GM23338 (cell line): Measurements from ENCODE around the gene FBXW11. TPM values are rescaled to one million over a fixed set of nuclear protein-coding genes. Genes with fewer than 3 reads are reported as not detected.

Experiments used
- ATAC-seq: fragments of 200-7000 bp; cut with Tn5 transposase; 3 replicates; pipeline ENCODE4 v1.9.1; 2020
- DNase-seq: peaks from one replicate; pipeline ENCODE4 v3.0.0-alpha.2; 2015; ENCODE audit warnings: low spot score
- H2AFZ ChIP-seq: fragments of 200-600 bp; sonication (generic); 2 replicates; pipeline ENCODE4 v1.8.0; 2016; ENCODE audit warnings: antibody characterized with exemption, mild to moderate bottlenecking, moderate library complexity
- H3F3A ChIP-seq: fragments of 200-600 bp; sonication (generic); replicated peaks from 2 replicates; pipeline ENCODE4 v1.8.0; 2017; ENCODE audit warnings: antibody characterized with exemption, mixed run types, low read depth
- H3K27ac ChIP-seq: fragments of 200-600 bp; sonication (generic); 2 replicates; pipeline ENCODE4 v1.6.1; 2016; ENCODE audit warnings: low read depth
- H3K27me3 ChIP-seq: fragments of 200-600 bp; sonication (generic); 2 replicates; pipeline ENCODE4 v1.8.0; 2016; ENCODE audit warnings: mild to moderate bottlenecking, mixed run types, moderate library complexity; ENCODE audit not compliant: insufficient read depth
- H3K36me3 ChIP-seq: fragments of 200-600 bp; sonication (generic); 2 replicates; pipeline ENCODE4 v1.8.0; 2016; ENCODE audit warnings: mild to moderate bottlenecking; ENCODE audit not compliant: insufficient read depth
- H3K4me1 ChIP-seq: fragments of 200-600 bp; sonication (generic); 2 replicates; pipeline ENCODE4 v1.8.0; 2016; ENCODE audit warnings: mild to moderate bottlenecking, moderate library complexity; ENCODE audit not compliant: insufficient read depth
- H3K4me2 ChIP-seq: fragments of 200-600 bp; sonication (generic); 2 replicates; pipeline ENCODE4 v1.7.1; 2017; ENCODE audit warnings: mixed run types
- H3K4me3 ChIP-seq: fragments of 200-600 bp; sonication (generic); 2 replicates; pipeline ENCODE4 v1.6.1; 2016; ENCODE audit warnings: mixed run types
- H3K79me2 ChIP-seq: fragments of 200-600 bp; sonication (generic); replicated peaks from 2 replicates; pipeline ENCODE4 v1.8.0; 2017; ENCODE audit warnings: mild to moderate bottlenecking; ENCODE audit not compliant: insufficient read depth
- H3K9me2 ChIP-seq: fragments of 200-600 bp; sonication (generic); 2 replicates; pipeline ENCODE4 v1.8.0; 2017; ENCODE audit not compliant: insufficient read depth
- H4K20me1 ChIP-seq: fragments of 200-600 bp; sonication (generic); replicated peaks from 2 replicates; pipeline ENCODE4 v1.8.0; 2017; ENCODE audit warnings: mild to moderate bottlenecking; ENCODE audit not compliant: insufficient read depth
- H3K27ac Mint-ChIP-seq: 2 replicates; pipeline ENCODE4 v1.8.0; 2020; ENCODE audit warnings: inconsistent platforms, mild to moderate bottlenecking, moderate library complexity, mixed read lengths
- H3K27me3 Mint-ChIP-seq: 3 replicates; pipeline ENCODE4 v1.8.0; 2022; ENCODE audit warnings: low read depth, mild to moderate bottlenecking, moderate library complexity, mixed read lengths, inconsistent platforms; ENCODE audit not compliant: insufficient read depth, poor library complexity
- H3K36me3 Mint-ChIP-seq: 3 replicates; pipeline ENCODE4 v1.8.0; 2021; ENCODE audit warnings: low read depth, mild to moderate bottlenecking, inconsistent platforms, moderate library complexity, mixed read lengths
- H3K4me1 Mint-ChIP-seq: 3 replicates; pipeline ENCODE4 v1.8.0; 2020; ENCODE audit warnings: mild to moderate bottlenecking, inconsistent platforms, mixed read lengths
- H3K4me3 Mint-ChIP-seq: 3 replicates; pipeline ENCODE4 v1.8.0; 2021; ENCODE audit warnings: moderate library complexity, mild to moderate bottlenecking, inconsistent platforms, mixed read lengths
- H3K9me3 Mint-ChIP-seq: 3 replicates; pipeline ENCODE4 v1.8.0; 2020; ENCODE audit warnings: moderate library complexity, mild to moderate bottlenecking, inconsistent platforms, mixed read lengths
- CREB1 ChIP-seq: fragments of 250-450 bp; sonication (Bioruptor Pico); IDR thresholded peaks from 2 replicates; pipeline ENCODE4 v1.5.0; 2020; ENCODE audit warnings: low read depth, mild to moderate bottlenecking, moderate library complexity
- CTCF ChIP-seq, 2 experiments: fragments of 200-600 bp in 1 of 2; sonication (generic) in 1 of 2; conservative IDR thresholded peaks; 2 replicates each; pipeline versions ENCODE4 v1.5.1 to v1.6.1; 2016 to 2017; ENCODE audit warnings: antibody characterized with exemption in 2 of 2, low read depth in 2 of 2, mild to moderate bottlenecking in 2 of 2, moderate library complexity in 1 of 2
- ETS1 ChIP-seq: IDR thresholded peaks from 2 replicates; pipeline ENCODE4 v1.6.1; 2016; ENCODE audit warnings: antibody characterized with exemption
- EZH2 ChIP-seq: fragments of 200-600 bp; sonication (generic); IDR thresholded peaks from one replicate; pipeline ENCODE4 v1.8.0; 2017; ENCODE audit warnings: antibody characterized with exemption, mild to moderate bottlenecking, low read depth; ENCODE audit not compliant: unreplicated experiment
- EZH2phosphoT487 ChIP-seq: fragments of 200-600 bp; sonication (generic); IDR thresholded peaks from one replicate; pipeline ENCODE4 v1.8.1; 2018; ENCODE audit warnings: antibody characterized with exemption; ENCODE audit not compliant: unreplicated experiment
- JUNB ChIP-seq: IDR thresholded peaks from one replicate; pipeline ENCODE4 v1.6.1; 2016; ENCODE audit warnings: antibody characterized with exemption; ENCODE audit not compliant: unreplicated experiment
- NANOG ChIP-seq: IDR thresholded peaks from 2 replicates; pipeline ENCODE4 v1.6.1; 2016; ENCODE audit warnings: antibody characterized with exemption, borderline replicate concordance
- POLR2AphosphoS5 ChIP-seq: IDR thresholded peaks from 2 replicates; pipeline ENCODE4 v1.6.1; 2016; ENCODE audit warnings: antibody characterized with exemption, low read depth
- STAT1 ChIP-seq: IDR thresholded peaks from one replicate; pipeline ENCODE4 v1.6.1; 2016; ENCODE audit warnings: antibody characterized with exemption; ENCODE audit not compliant: unreplicated experiment
- ZNF114 ChIP-seq: fragments of 250-450 bp; sonication (Bioruptor Pico); IDR thresholded peaks from 2 replicates; pipeline ENCODE4 v1.5.0; 2020; ENCODE audit warnings: mild to moderate bottlenecking, moderate library complexity
- ZNF331 ChIP-seq: fragments of 250-450 bp; sonication (Bioruptor Pico); IDR thresholded peaks from 2 replicates; pipeline ENCODE4 v1.5.0; 2020; ENCODE audit warnings: low read depth, mild to moderate bottlenecking, moderate library complexity
- polyA plus RNA-seq: library from polyadenylated mRNA; unstranded; fragments of >200 nt; fragmentation: Nextera tagmentation; extraction: Ambion mirVana; gene quantifications from 2 replicates; pipeline ENCODE4 v1.2.1, GENCODE V29; 2016
- total RNA-seq: library from RNA; depleted of rRNA; stranded (reverse); fragments of >200 nt; shearing (Covaris generic); gene quantifications from 2 replicates; pipeline ENCODE4 v1.2.3, GENCODE V29; 2014
- TF ChIP-seq, protein P1 (sequence below): IDR thresholded peaks from one replicate; pipeline ENCODE4 v1.6.1; 2018; ENCODE audit warnings: antibody characterized with exemption; ENCODE audit not compliant: unreplicated experiment

FBXW11 gene
- total and polyA plus RNA-seq, 2 experiments from 2014 or later: 45.0 to 88.0 TPM

DNA sequence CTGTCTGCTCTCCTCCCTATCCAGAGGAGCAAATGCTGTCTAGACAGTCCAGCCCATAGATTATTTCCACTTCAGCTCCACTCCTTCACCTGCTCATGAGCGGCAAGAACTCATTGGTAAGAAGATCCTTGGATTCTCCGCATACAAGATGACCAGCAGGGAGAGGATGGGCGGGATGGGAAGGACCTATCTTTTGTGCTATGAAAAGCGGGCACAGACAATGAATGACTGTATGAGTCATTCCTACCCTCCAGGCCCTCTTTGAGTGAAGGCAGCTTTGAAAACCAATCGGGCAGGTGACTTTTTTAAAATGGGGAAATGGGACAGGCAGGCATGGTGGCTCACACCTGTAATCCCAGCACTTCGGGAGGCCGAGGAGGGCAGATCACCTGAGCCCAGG is 171.4 kb downstream of the FBXW11 start (continued):
- TF ChIP-seq CTCF (conservative IDR thresholded peaks at IDR 0.05; ENCODE audit: low read depth in 2 of 2): no peak
- no peak for TF ChIP-seq POLR2AphosphoS5
- TF ChIP-seq, protein P1, sequence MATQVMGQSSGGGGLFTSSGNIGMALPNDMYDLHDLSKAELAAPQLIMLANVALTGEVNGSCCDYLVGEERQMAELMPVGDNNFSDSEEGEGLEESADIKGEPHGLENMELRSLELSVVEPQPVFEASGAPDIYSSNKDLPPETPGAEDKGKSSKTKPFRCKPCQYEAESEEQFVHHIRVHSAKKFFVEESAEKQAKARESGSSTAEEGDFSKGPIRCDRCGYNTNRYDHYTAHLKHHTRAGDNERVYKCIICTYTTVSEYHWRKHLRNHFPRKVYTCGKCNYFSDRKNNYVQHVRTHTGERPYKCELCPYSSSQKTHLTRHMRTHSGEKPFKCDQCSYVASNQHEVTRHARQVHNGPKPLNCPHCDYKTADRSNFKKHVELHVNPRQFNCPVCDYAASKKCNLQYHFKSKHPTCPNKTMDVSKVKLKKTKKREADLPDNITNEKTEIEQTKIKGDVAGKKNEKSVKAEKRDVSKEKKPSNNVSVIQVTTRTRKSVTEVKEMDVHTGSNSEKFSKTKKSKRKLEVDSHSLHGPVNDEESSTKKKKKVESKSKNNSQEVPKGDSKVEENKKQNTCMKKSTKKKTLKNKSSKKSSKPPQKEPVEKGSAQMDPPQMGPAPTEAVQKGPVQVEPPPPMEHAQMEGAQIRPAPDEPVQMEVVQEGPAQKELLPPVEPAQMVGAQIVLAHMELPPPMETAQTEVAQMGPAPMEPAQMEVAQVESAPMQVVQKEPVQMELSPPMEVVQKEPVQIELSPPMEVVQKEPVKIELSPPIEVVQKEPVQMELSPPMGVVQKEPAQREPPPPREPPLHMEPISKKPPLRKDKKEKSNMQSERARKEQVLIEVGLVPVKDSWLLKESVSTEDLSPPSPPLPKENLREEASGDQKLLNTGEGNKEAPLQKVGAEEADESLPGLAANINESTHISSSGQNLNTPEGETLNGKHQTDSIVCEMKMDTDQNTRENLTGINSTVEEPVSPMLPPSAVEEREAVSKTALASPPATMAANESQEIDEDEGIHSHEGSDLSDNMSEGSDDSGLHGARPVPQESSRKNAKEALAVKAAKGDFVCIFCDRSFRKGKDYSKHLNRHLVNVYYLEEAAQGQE: no peak
- no peak for TF ChIP-seq ZNF331
- no peak for TF ChIP-seq ZNF114 (CRISPR knock-in tag)
- TF ChIP-seq ETS1: no peak
- TF ChIP-seq EZH2: no peak
- TF ChIP-seq EZH2phosphoT487: no peak
- no peak for TF ChIP-seq JUNB
- no peak for TF ChIP-seq STAT1

DNA sequence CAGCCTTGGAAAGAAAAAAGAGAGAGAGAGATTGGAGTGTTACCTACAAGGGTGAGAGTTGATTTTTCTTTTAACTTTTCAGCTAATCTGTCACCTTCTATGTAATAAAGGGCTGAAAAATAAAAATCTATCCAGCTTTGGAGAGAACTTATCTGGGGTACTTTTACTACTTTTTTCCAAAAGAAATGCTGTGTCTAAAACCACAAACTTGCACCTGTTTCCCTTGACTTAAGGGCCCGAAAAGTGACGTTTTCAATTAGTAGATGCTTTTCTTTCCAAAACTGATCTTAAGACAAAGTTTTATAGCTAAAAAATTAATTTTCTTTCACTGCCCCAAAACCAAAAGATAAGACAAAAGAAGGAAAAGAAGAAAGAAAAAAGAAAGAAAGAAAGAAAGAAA is 172.0 kb downstream of the FBXW11 start:
- no peak overlapping the region for H3K4me3 Mint-ChIP-seq
- no peaks in the 10 kb centered on the region for H3K27me3 Mint-ChIP-seq
- H3K4me1 Mint-ChIP-seq: peaks cover 10% of the 10 kb centered on the region
- Histone ChIP-seq H3K27ac (no peak overlapping the region), H3K79me2 (no peaks in the 10 kb centered on the region), H3K36me3 (0 out of 2 replicates have a peak, but pooled peaks cover 3% of the 10 kb centered on the region), H3K4me1 (no peaks in the 10 kb centered on the region), H3K9me2 (no peaks in the 10 kb centered on the region), H3F3A (no peaks in the 10 kb centered on the region), H4K20me1 (no peaks in the 10 kb centered on the region), H3K27me3 (no peaks in the 10 kb centered on the region), H3K4me2 (no peak overlapping the region), H3K4me3 (no peak overlapping the region), H2AFZ (no peak overlapping the region)
- no peak overlapping the region for H3K27ac Mint-ChIP-seq
- H3K36me3 Mint-ChIP-seq: peaks cover 3% of the 10 kb centered on the region; the same call in 1 of the 3 replicates
- DNase-seq (no peak), ATAC-seq (no peak)
- peaks cover 4% of the 10 kb centered on the region; the same call in 2 of the 3 replicates for H3K9me3 Mint-ChIP-seq
- TF ChIP-seq ETS1: no peak
- no peak for TF ChIP-seq ZNF331
- no peak for TF ChIP-seq STAT1
- TF ChIP-seq POLR2AphosphoS5: no peak
- TF ChIP-seq, protein P1: no peak
- TF ChIP-seq CREB1 (CRISPR knock-in tag): no peak
- TF ChIP-seq NANOG: no peak
